HL-60 (cell line): Measurements from ENCODE around the gene STK17B.
A peak's percentile ranks its signal among the peaks of the same experiment; 100 is the strongest.

Source experiments
- DNase-seq, 2 experiments: peaks; one replicate each; pipeline ENCODE4 v3.0.0-alpha.2; 2010 to 2020; ENCODE audit warnings: low read depth in 1 of 2, low spot score in 1 of 2
- H3K27ac ChIP-seq: fragments of 250-450 bp; sonication (Bioruptor Pico); replicated peaks from 2 replicates; pipeline ENCODE4 v1.5.1; 2020; ENCODE audit warnings: mild to moderate bottlenecking, moderate library complexity
- H3K27me3 ChIP-seq: fragments of 250-450 bp; sonication (Bioruptor Pico); 2 replicates; pipeline ENCODE4 v1.5.1; 2021; ENCODE audit warnings: mild to moderate bottlenecking, moderate library complexity; ENCODE audit not compliant: insufficient read depth, poor library complexity, severe bottlenecking
- H3K4me3 ChIP-seq: replicated peaks from 2 replicates; pipeline ENCODE4 v1.5.1; 2011; ENCODE audit warnings: mild to moderate bottlenecking, control low read depth, low read length; ENCODE audit not compliant: insufficient read depth
- CTCF ChIP-seq: IDR thresholded peaks from one replicate; pipeline ENCODE4 v1.5.1; 2011; ENCODE audit warnings: low read length, control low read depth, inconsistent platforms; ENCODE audit not compliant: insufficient read depth
- GABPA ChIP-seq: IDR thresholded peaks from 2 replicates; pipeline ENCODE4 v1.6.1; 2012; ENCODE audit warnings: low read depth
- POLR2AphosphoS5 ChIP-seq: IDR thresholded peaks from 2 replicates; pipeline ENCODE4 v1.6.1; 2012; ENCODE audit warnings: low read depth
- REST ChIP-seq: IDR thresholded peaks from 2 replicates; pipeline ENCODE4 v1.6.1; 2012; ENCODE audit warnings: low read depth; ENCODE audit not compliant: insufficient replicate concordance
- SPI1 ChIP-seq: IDR thresholded peaks from 2 replicates; pipeline ENCODE4 v1.6.1; 2012; ENCODE audit warnings: low read depth, mild to moderate bottlenecking, borderline replicate concordance

STK17B gene

GRCh38 chr2:196205881-196206435 is 34.6 kb upstream of the STK17B start:
- no peak overlapping the region for H3K27ac ChIP-seq
- DNase-seq: peak in 1 of 2 experiments; percentile 13
- no peaks in the 10 kb centered on the region for H3K27me3 ChIP-seq
- no peak for TF ChIP-seq CTCF
- no peak for TF ChIP-seq POLR2AphosphoS5
- no peak for TF ChIP-seq GABPA
- TF ChIP-seq REST: no peak
- TF ChIP-seq SPI1: no peak
- no peak overlapping the region for H3K4me3 ChIP-seq

GRCh38 chr2:196205011-196205766 is 33.8 kb upstream of the STK17B start:
- Histone ChIP-seq H3K27me3 (no peaks in the 10 kb centered on the region), H3K4me3 (no peak overlapping the region), H3K27ac (no peak overlapping the region)
- TF ChIP-seq CTCF (no peak), GABPA (no peak), POLR2AphosphoS5 (no peak), REST (no peak), SPI1 (no peak)
- DNase-seq: peak in 1 of 2 experiments; percentile 34

DNA sequence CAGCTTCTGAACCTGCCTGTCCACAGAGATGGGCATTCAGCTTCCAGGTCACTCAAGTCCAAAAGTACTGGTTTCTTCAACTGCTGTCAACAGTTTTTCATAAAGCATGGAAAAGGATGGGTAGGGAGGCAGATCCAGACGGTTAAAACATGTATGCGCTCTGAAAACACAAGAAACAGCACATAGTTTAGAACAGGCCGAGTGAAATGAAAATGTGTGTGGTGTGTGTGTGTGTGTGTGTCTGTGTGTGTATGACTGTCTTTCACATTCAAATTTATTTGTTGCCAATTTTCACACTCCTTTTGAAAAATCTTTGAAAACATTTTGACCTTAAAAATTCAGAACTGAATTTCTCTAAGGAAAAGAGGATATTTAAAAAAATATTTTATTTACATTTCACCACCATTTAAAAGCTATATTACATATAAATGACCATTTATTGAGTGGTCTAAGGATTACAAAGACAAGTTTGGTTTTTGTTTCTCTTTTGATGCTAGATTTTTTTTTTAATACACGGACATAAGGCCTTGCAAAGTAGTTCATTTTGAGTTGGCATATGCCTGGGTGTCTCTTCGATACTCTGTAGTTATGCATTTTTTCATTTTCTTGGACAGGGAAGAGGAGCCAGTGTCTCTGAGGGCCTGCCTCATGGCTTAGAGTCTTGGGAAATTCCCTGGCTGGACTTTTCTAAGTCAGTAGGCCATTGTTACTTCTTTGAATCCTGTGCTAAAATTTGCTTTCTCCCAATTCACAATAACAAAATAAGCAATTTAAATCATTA is 30.0 kb upstream of the STK17B start:
- H3K27me3 ChIP-seq: no peaks in the 10 kb centered on the region
- H3K4me3 ChIP-seq: no peak overlapping the region
- DNase-seq: no peak
- H3K27ac ChIP-seq: no peak overlapping the region
- TF ChIP-seq SPI1 (no peak), GABPA (no peak), CTCF (no peak), REST (no peak), POLR2AphosphoS5 (no peak)
